SJSA1 (cell line): ENCODE data around the gene TMOD3. TPM values are rescaled to one million over a fixed set of nuclear protein-coding genes. Genes with fewer than 3 reads are reported as not detected.
A peak's percentile ranks its signal among the peaks of the same experiment; 100 is the strongest.
"Not testable (repeated sequence)": the region's sequence is repeated elsewhere in the genome, so short reads cannot be mapped to it uniquely, and the experiment has no call there.

ENCODE experiments used
- DNase-seq, 2 experiments: peaks; one replicate each; pipeline ENCODE4 v3.0.0-alpha.2; 2015 to 2020; ENCODE audit warnings: low spot score in 2 of 2, low read depth in 1 of 2
- H3K27ac ChIP-seq: fragments of 250-450 bp; sonication (Bioruptor Pico); 2 replicates; pipeline ENCODE4 v1.5.1; 2020; ENCODE audit warnings: mild to moderate bottlenecking, moderate library complexity
- H3K27me3 ChIP-seq: fragments of 250-450 bp; sonication (Bioruptor Pico); replicated peaks from 2 replicates; pipeline ENCODE4 v1.5.1; 2020; ENCODE audit warnings: mild to moderate bottlenecking, moderate library complexity
- H3K36me3 ChIP-seq: fragments of 250-450 bp; sonication (Bioruptor Pico); 2 replicates; pipeline ENCODE4 v1.5.1; 2020; ENCODE audit warnings: mild to moderate bottlenecking
- H3K4me1 ChIP-seq: fragments of 250-450 bp; sonication (Bioruptor Pico); replicated peaks from 2 replicates; pipeline ENCODE4 v1.6.1; 2021; ENCODE audit warnings: mild to moderate bottlenecking
- H3K4me3 ChIP-seq: fragments of 250-450 bp; sonication (Bioruptor Pico); 2 replicates; pipeline ENCODE4 v1.5.1; 2020; ENCODE audit warnings: mild to moderate bottlenecking
- H3K9me3 ChIP-seq: fragments of 250-450 bp; sonication (Bioruptor Pico); replicated peaks from 2 replicates; pipeline ENCODE4 v1.5.1; 2020; ENCODE audit warnings: mild to moderate bottlenecking
- total RNA-seq: library from RNA; depleted of rRNA; stranded (reverse); fragments of >200 nt; shearing (Covaris generic); gene quantifications from 2 replicates; pipeline ENCODE4 v1.2.3, GENCODE V29; 2014; rRNA removed

TMOD3 gene
- 41.1 and 71.4 TPM in 2 replicates for total RNA-seq

DNA sequence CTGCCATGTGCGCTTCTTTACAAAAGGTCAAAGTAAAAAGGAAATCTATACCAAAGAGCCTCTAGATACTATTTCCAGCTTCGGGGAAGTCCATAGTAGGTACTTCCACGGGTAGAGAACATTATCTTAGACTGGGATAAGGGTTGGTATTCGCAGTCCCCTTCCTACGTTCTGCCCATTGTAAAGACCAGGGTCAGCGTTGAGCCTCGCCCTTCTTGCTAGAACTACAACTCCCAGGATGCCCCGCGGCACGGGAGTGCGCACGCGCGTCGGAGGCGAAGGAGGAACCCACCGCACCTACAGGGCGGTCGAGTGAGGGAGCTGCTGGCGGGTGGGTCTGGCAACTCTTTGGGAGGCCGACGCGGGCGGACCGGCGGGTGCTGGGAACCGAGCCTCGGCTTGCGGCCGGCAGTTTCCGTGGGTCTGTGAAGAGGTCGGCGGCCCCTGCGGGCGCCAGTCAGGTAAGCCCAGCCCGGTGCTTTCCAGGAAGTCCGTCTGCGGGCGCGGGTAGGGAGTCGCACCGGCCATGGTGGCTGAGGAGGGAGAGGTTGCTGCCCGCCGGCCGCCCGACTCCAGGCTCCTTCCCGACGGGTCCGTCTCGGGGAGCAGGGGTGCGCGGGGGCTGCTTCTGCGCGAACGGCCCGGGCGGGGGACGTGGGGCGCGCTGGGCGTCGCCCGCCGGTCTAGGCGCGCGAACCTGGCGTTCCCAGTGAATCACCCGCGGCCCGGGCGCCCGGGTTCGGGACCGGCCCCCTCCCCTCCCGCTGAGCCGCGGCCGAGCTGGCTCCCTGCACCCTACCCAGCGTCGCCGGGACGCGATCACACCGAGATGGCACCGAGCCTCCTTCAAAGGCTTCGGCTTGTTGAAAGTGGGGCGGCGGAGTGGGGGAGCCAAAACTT is at the start of gene TMOD3:
Gene TMOD3, plus strand, starts transcription at position 278 of the 900 bp plus-strand sequence. CDS start 33,232 bp downstream, outside the sequence.
- Histone ChIP-seq H3K4me1 (peaks cover 32% of the 10 kb centered on the region), H3K9me3 (no peaks in the 10 kb centered on the region), H3K27ac (peak within 1 kb of the TSS; percentile 82), H3K27me3 (no peaks in the 10 kb centered on the region), H3K36me3 (peaks cover 10% of the 10 kb centered on the region), H3K4me3 (peak within 1 kb of the TSS; percentile 92)
- DNase-seq, result peak; percentile 90 to 96

DNA sequence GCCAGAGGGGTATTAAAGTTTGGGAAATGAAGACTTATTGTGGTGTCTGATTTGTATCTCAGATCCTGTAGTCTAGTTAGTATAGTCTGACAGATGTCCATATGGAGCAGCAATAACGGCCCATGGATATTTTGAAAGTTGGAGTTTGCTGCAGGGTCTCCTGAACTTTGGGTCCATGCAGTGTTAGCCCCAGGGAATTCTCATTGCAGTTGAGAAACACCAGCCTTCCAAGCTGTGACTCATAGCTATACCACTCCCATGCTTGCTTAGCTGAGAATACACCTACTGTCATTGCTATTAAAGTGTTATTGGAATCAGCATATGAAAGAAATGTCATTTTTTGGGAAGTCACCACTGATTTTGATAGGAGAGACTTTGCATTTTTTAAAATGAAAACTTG is 48.8 kb upstream of the TMOD3 start:
- no peak overlapping the region for H3K27ac ChIP-seq
- H3K4me3 ChIP-seq, result no peak overlapping the region
- no peaks in the 10 kb centered on the region for H3K27me3 ChIP-seq
- H3K4me1 ChIP-seq, result no peaks in the 10 kb centered on the region
- no peaks in the 10 kb centered on the region for H3K36me3 ChIP-seq
- H3K9me3 ChIP-seq, result no peaks in the 10 kb centered on the region; the same call in 1 of the 2 replicates
- no peak for DNase-seq

DNA sequence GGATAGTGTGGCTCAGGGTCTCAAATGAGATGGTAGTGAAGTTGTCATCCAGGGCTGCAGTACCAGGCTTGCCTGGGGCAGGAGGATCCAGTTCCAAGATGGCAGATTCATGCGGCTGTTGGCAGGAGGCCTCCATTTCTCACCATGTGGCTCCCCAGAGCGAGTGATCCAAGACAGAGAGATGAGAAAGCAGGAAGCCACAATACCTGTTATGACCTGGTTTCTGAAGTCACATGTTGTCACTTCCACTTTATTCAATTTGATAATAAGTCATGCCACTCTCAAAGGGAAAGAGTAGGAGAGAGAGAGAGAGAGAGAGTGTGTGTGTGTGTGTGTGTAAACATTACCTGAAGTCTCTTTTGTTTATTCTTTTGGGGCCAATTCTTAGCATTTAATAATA is 47.9 kb upstream of the TMOD3 start:
- Histone ChIP-seq H3K4me1 (no peaks in the 10 kb centered on the region), H3K4me3 (no peak overlapping the region), H3K36me3 (no peaks in the 10 kb centered on the region), H3K27me3 (no peaks in the 10 kb centered on the region), H3K27ac (no peak overlapping the region), H3K9me3 (no peaks in the 10 kb centered on the region; the same call in none of the 2 replicates)
- no peak for DNase-seq

DNA sequence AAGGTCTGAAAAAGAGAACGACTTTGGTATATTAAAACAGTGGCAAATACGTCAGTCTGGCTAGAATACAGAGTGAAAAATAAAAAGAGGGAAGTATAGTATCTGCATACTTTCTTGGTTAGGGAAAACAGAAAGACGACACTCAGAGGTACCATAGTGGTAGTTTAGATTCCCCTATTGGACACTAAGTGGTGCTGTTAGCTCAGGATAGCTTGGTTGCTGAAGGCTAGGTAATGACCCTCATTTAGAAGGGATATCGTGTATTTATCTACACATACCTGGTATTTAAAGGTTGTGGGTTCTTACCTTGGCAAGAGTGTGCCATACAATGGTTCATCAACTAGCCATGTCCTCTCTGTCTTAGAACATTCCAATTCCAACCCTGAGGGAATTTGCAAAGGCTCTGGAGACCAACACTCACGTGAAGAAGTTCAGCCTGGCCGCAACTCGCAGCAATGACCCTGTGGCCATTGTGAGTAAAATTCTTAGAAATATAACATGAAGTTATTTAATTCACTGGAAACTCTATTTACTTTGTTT is 47.0 kb upstream of the TMOD3 start:
- H3K27me3 ChIP-seq, result no peaks in the 10 kb centered on the region
- no peaks in the 10 kb centered on the region; the same call in none of the 2 replicates for H3K9me3 ChIP-seq
- H3K36me3 ChIP-seq, result no peaks in the 10 kb centered on the region
- no peak overlapping the region for H3K4me3 ChIP-seq
- no peak overlapping the region for H3K27ac ChIP-seq
- H3K4me1 ChIP-seq, result peaks cover 5% of the 10 kb centered on the region
- no peak for DNase-seq

DNA sequence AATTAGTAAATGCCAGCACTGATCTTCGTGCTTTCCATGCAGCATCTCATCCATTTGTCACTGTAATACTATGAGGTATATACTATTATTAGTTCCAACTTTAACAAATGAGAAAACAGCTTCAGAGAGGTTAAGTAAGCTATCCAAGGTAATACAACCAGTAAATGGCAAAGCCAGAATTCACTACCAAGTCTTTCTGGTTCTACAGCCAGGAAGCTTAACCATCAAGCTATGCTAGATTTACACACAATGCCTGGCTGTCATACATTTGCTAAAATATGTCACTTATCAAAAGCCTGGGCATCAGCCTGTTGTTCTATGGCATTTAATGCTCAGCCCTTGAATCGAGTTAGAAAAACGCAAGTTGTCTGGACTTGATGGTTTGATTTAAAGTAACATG is 45.5 kb upstream of the TMOD3 start:
- no peaks in the 10 kb centered on the region for H3K27me3 ChIP-seq
- DNase-seq, result no peak
- peaks cover 7% of the 10 kb centered on the region for H3K4me1 ChIP-seq
- H3K9me3 ChIP-seq, result no peaks in the 10 kb centered on the region; the same call in none of the 2 replicates
- H3K27ac ChIP-seq, result no peak overlapping the region
- H3K4me3 ChIP-seq, result no peak overlapping the region
- no peaks in the 10 kb centered on the region for H3K36me3 ChIP-seq

DNA sequence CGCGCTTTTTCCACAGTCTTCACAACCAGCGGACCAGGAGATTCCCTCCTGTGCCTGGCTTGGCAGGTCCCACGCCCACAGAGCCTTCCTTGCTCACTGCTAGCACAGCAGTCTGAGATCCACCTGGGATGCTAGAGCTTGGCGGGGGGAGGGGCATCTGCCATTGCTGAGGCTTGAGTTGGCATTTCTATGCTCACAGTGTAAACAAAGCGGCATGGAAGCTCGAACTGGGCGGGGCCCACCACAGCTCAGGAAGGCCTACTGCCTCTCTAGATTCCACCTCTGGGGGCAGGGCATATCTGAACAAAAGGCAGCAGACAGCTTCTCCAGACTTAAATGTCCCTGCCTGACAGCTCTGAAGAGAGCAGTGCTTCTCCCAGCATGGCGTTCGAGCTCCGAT is 42.3 kb upstream of the TMOD3 start:
- peak; percentile 19 to 70 for DNase-seq

DNA sequence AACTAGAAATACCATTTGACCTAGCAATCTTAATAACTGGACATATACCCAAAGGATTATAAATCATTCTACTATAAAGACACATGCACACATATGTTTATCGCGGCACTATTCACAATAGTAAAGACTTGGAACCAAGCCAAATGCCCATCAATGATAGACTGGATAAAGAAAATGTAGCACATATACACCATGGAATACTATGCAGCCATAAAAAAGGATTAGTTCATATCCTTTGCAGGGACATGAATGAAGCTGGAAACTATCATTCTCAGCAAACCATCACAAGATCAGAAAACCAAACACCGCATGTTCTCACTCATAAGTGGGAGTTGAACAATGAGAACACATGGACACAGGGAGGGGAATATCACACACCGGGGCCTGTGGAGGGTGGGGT is 37.0 kb upstream of the TMOD3 start:
- H3K36me3 ChIP-seq, H3K4me3 ChIP-seq, H3K4me1 ChIP-seq, H3K27ac ChIP-seq, DNase-seq, H3K9me3 ChIP-seq, H3K27me3 ChIP-seq: not testable (repeated sequence)

More for the DNA sequence above, 42.3 kb upstream of the TMOD3 start:
- H3K9me3 ChIP-seq, H3K4me3 ChIP-seq, H3K4me1 ChIP-seq, H3K36me3 ChIP-seq, H3K27me3 ChIP-seq, H3K27ac ChIP-seq: not testable (repeated sequence)

DNA sequence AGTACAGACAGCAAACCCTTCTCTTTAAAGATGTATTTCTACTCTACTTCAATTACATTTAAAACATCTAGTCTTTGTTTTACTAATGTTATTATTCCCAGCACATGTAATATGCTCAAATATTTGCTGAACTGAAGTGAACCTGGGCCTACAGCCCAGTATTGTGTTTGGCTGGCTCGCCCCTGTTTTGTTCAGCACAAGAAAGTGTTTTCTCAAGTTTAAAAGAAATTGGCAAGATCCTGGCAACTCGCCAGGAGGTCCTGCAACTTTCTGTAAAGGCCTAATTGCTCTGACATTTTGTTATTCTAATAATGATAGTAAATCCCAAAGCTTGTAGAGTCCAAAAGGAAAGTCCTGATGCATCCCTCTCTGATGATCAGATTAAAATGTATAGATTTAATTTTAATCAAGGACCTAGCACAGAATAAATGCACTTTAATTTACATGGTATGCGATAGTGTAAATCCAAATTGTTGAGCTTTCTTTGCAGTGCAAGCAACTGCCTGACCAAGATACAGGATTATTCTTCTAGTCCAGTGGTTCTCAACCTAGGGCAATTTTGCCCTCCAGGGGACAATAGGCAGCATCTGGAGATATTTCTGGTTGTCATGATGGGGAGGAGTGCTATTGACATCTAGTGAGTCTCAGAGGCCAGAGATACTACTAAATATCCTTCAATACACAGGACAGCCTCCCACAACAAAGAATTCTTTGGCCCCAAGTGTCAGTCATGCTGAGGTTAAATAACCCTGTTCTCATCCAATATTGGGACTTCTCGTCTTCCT is 35.7 kb upstream of the TMOD3 start:
- no peaks in the 10 kb centered on the region for H3K9me3 ChIP-seq
- no peaks in the 10 kb centered on the region for H3K4me1 ChIP-seq
- H3K27ac ChIP-seq, result no peak overlapping the region
- no peaks in the 10 kb centered on the region for H3K36me3 ChIP-seq
- no peak for DNase-seq
- no peak overlapping the region for H3K4me3 ChIP-seq
- H3K27me3 ChIP-seq, result no peaks in the 10 kb centered on the region

DNA sequence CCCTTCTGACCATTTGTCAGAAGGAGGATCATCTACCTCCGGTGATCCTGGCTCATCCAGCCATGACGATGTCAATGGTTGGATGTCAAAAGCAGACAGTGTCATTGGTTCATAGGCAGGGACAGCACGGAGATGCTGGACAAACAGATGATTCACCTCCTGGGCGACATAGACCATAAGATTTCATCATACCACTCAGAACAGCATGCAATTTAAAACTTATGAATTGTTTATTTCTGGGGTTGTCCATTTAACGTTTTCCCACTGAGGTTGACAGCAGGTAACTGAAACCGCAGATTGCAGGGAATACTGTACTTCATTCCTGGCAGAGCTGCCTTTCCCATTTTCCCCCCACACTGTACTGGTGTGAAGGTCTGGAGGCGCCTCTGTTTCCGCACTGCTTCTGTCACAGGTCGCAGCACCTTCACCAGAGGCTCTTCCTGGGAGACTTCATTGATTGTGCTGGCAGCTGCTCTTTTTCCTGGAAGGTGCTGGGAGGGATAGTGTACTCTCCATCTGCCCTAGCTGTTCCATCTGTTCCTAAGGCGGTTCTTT is 32.5 kb upstream of the TMOD3 start:
- Histone ChIP-seq H3K4me3 (no peak overlapping the region), H3K36me3 (no peaks in the 10 kb centered on the region), H3K9me3 (no peaks in the 10 kb centered on the region), H3K27me3 (no peaks in the 10 kb centered on the region), H3K4me1 (no peaks in the 10 kb centered on the region), H3K27ac (no peak overlapping the region)
- no peak for DNase-seq

DNA sequence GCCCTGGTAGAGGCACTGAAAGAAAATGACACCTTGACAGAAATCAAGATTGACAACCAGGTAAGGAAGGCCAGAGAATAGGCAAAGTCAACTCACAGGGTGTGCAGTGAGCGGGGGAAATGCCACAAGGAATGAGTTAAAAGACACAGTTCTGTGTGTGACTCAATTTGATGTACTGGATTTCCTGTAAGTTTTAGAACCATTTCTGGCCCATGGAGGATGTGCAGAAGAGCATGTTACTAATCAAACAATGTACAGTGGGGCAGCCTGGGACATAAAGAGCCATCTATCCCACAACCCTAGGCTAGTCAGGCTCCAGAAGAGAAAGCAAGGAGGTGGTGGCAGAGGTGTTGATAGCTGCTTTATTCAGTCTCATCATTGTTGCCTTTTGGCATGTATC is 31.2 kb upstream of the TMOD3 start:
- no peak for DNase-seq
- Histone ChIP-seq H3K4me3 (no peak overlapping the region), H3K4me1 (no peaks in the 10 kb centered on the region), H3K27me3 (no peaks in the 10 kb centered on the region), H3K9me3 (no peaks in the 10 kb centered on the region), H3K36me3 (no peaks in the 10 kb centered on the region), H3K27ac (no peak overlapping the region)

DNA sequence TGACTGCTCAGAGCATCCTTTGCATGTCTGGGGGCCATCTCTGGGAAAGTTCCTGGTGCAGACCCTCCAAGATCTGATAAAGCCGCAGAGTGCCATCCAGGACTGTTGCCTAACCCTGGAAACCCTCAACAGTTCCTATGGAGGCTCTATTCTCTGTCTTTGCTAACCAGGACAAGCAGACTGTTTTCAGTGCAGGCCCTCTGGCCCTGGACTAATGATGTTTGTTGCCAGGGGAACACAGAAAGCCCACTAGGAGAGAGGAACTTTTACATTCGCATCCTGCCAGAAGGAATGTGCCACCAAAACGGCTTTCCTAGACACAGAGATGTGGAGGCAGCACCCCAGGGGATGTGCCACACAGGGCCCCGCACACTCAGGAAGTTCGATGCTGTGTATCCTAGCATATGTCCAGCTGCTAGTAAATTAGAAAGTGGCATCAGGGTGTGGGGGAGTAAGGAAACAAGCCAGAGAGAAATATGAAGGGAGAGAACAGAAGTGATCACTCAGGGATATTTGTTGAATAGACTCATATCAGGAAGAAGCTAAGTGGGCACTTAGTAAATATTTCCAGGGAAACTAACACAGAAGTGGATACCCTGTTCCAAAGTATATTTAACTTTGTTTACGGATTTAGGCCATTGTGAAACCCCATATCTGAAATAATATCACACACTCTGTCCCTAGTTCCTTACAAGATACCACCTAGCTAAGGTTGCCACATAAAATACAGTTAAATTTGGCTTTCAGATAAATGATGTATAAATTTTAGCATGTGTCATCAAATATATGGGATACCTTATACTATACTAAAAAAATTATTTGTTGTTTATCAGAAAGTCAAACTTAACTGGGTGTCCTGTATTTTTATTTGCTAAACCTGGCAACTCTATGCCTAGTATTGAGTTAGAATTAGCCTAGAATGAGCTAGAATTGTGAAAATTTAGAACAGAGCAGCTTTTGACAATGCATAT is 29.9 kb upstream of the TMOD3 start:
- H3K4me3 ChIP-seq, result no peak overlapping the region
- no peaks in the 10 kb centered on the region for H3K4me1 ChIP-seq
- H3K9me3 ChIP-seq, result no peaks in the 10 kb centered on the region
- H3K27ac ChIP-seq, result no peak overlapping the region
- no peak for DNase-seq
- no peaks in the 10 kb centered on the region for H3K27me3 ChIP-seq
- no peaks in the 10 kb centered on the region for H3K36me3 ChIP-seq

DNA sequence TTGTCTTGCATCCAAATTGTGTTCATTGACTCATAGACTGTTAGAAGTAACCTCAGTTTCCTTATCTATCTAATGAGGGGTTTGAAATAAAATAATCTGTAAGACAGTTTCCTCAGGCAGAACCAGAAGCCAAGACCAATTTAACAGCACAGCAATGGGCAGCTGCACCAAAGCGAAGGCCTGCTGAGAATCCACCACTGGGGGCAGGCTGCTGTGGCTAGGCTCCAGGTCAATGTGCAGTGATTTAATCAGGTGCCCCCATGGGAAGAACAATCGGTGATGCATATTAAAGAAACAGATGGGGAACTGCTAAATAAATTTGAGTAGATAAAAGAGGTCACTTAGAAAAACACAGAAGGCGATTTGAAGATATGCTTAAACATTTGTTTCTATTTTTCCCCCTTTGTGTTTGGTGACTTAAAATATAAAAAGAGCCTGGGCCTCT is 28.0 kb upstream of the TMOD3 start:
- H3K27me3 ChIP-seq, result no peaks in the 10 kb centered on the region
- no peak overlapping the region for H3K27ac ChIP-seq
- no peak for DNase-seq

DNA sequence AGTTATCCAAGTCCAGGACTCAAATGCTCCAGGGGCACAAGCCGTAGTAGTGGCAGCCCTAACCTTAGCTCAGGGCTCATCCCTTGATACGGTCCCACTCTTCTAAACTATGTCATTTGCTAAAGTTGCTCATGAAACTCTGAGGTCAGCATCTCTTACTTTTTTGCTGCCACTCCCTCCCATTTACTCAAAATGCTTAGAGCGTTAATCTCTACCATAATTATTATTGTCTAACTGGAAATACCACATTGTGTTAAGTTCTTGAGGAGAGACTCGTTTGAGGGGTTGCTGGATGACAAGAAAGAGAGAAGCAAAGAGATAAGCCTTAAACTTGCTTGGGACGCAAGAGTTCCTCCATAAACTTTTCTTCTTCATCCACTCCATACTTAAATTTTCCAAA is 26.9 kb upstream of the TMOD3 start:
- Histone ChIP-seq H3K4me3 (no peak overlapping the region), H3K27me3 (no peaks in the 10 kb centered on the region), H3K27ac (no peak overlapping the region), H3K4me1 (no peaks in the 10 kb centered on the region), H3K36me3 (no peaks in the 10 kb centered on the region), H3K9me3 (no peaks in the 10 kb centered on the region)
- no peak for DNase-seq

More for the DNA sequence above, 28.0 kb upstream of the TMOD3 start:
- H3K36me3 ChIP-seq, result no peaks in the 10 kb centered on the region
- no peak overlapping the region for H3K4me3 ChIP-seq
- H3K4me1 ChIP-seq, result no peaks in the 10 kb centered on the region
- no peaks in the 10 kb centered on the region for H3K9me3 ChIP-seq
